Mesodermal cell (in vitro differentiated cells): ENCODE results near the gene TMED10.
A peak's percentile ranks its signal among the peaks of the same experiment; 100 is the strongest.
"Not testable (repeated sequence)": the region's sequence is repeated elsewhere in the genome, so short reads cannot be mapped to it uniquely, and the experiment has no call there.

ENCODE experiments used
- H3K27ac ChIP-seq: 2 replicates; pipeline ENCODE4 v1.7.0; 2013; ENCODE audit warnings: mild to moderate bottlenecking, low read depth, low read length, moderate library complexity; ENCODE audit not compliant: severe bottlenecking
- H3K36me3 ChIP-seq: 2 replicates; pipeline ENCODE4 v1.7.1; 2013; ENCODE audit warnings: mild to moderate bottlenecking, low read length, moderate library complexity; ENCODE audit not compliant: control insufficient read depth, insufficient read depth
- H3K4me1 ChIP-seq: one replicate; pipeline ENCODE4 v1.7.1; 2013; ENCODE audit warnings: mild to moderate bottlenecking, low read length; ENCODE audit not compliant: insufficient read depth, control insufficient read depth, poor library complexity, severe bottlenecking
- H3K4me3 ChIP-seq: 2 replicates; pipeline ENCODE4 v1.7.0; 2013; ENCODE audit warnings: low read length, control low read depth, mild to moderate bottlenecking; ENCODE audit not compliant: insufficient read depth, poor library complexity, severe bottlenecking; ENCODE audit errors: extremely low read depth
- H3K9me3 ChIP-seq: 2 replicates; pipeline ENCODE4 v1.7.1; 2013; ENCODE audit warnings: mild to moderate bottlenecking, low read length, moderate library complexity; ENCODE audit not compliant: control insufficient read depth
- WGBS, 2 experiments: methylation state at CpG; one replicate each; pipeline ENCODE4 v1.1.5; 2013; ENCODE audit warnings: missing lambda C conversion rate in 2 of 2; ENCODE audit not compliant: insufficient coverage in 2 of 2; 5-methylcytosine and 5-hydroxymethylcytosine counted together

Gene TMED10

GRCh38 chr14:75182163-75182562, 5.8 kb upstream of the TMED10 start:
- not testable (repeated sequence) for H3K36me3 ChIP-seq, H3K27ac ChIP-seq, H3K9me3 ChIP-seq, H3K4me3 ChIP-seq, H3K4me1 ChIP-seq
- 65 to 74% methylated on average over 7 to 8 of the region's 11 CpGs for WGBS, 2 experiments

- H3K4me3 ChIP-seq = no peak overlapping the region
- no peaks in the 10 kb centered on the region for H3K36me3 ChIP-seq
- no peaks in the 10 kb centered on the region for H3K9me3 ChIP-seq
- peaks cover 6% of the 10 kb centered on the region for H3K4me1 ChIP-seq
- H3K27ac ChIP-seq = no peak overlapping the region
- WGBS, 2 experiments = 100% methylated on average over 1 of the region's 1 CpG; no CpG with 5 or more reads in 1 of the 2 experiments
Observed at GRCh38 chr14:75181293-75182062, 5.1 kb upstream of the TMED10 start.

- Histone ChIP-seq H3K36me3 (peaks cover 6% of the 10 kb centered on the region), H3K4me1 (no peaks in the 10 kb centered on the region), H3K27ac (peak overlapping the region; percentile 96), H3K4me3 (peak overlapping the region; percentile 67), H3K9me3 (no peaks in the 10 kb centered on the region)
- WGBS, 2 experiments = 1 to 4% methylated on average over 9 of the region's 10 CpGs
Observed at GRCh38 chr14:75175677-75176141, 703 bp downstream of the TMED10 start.

- no peaks in the 10 kb centered on the region for H3K9me3 ChIP-seq
- peaks cover 6% of the 10 kb centered on the region for H3K36me3 ChIP-seq
- peaks cover 2% of the 10 kb centered on the region for H3K4me1 ChIP-seq
- no peak overlapping the region for H3K27ac ChIP-seq
- H3K4me3 ChIP-seq = no peak overlapping the region
- WGBS, 2 experiments = 83 to 91% methylated on average over 2 of the region's 2 CpGs
Observed at GRCh38 chr14:75174066-75174465, 2.3 kb downstream of the TMED10 start.

GRCh38 chr14:75170772-75171171, 5.6 kb downstream of the TMED10 start:
- Histone ChIP-seq H3K9me3 (no peaks in the 10 kb centered on the region), H3K27ac (no peak overlapping the region), H3K4me1 (peaks cover 8% of the 10 kb centered on the region), H3K36me3 (peaks cover 6% of the 10 kb centered on the region), H3K4me3 (no peak overlapping the region)
- WGBS, 2 experiments = 85 to 100% methylated on average over 1 of the region's 4 CpGs

GRCh38 chr14:75168586-75169335, 7.7 kb downstream of the TMED10 start:
- Histone ChIP-seq H3K27ac (no peak overlapping the region), H3K4me3 (no peak overlapping the region), H3K36me3 (peaks cover 5% of the 10 kb centered on the region), H3K4me1 (peaks cover 8% of the 10 kb centered on the region), H3K9me3 (no peaks in the 10 kb centered on the region)
- 100% methylated on average over 1 of the region's 3 CpGs for WGBS, 2 experiments

- 100% methylated on average over 1 of the region's 2 CpGs for WGBS, 2 experiments
- peaks cover 5% of the 10 kb centered on the region for H3K36me3 ChIP-seq
- H3K9me3 ChIP-seq = no peaks in the 10 kb centered on the region
Observed at GRCh38 chr14:75167325-75167724, 9.1 kb downstream of the TMED10 start.

GRCh38 chr14:75165586-75166391, 10.6 kb downstream of the TMED10 start:
- Histone ChIP-seq H3K36me3 (peaks cover 11% of the 10 kb centered on the region), H3K9me3 (no peaks in the 10 kb centered on the region), H3K4me3 (no peak overlapping the region), H3K4me1 (peaks cover 8% of the 10 kb centered on the region), H3K27ac (peak overlapping the region; percentile 38)
- 67 to 82% methylated on average over 6 to 7 of the region's 8 CpGs for WGBS, 2 experiments

More at GRCh38 chr14:75167325-75167724, 9.1 kb downstream of the TMED10 start:
- H3K27ac ChIP-seq = no peak overlapping the region
- no peak overlapping the region for H3K4me3 ChIP-seq
- H3K4me1 ChIP-seq = peaks cover 8% of the 10 kb centered on the region

- Histone ChIP-seq H3K4me3 (no peak overlapping the region), H3K4me1 (peaks cover 8% of the 10 kb centered on the region), H3K27ac (no peak overlapping the region), H3K9me3 (no peaks in the 10 kb centered on the region), H3K36me3 (peaks cover 15% of the 10 kb centered on the region)
- no CpG with 5 or more reads among the region's 1 CpG for WGBS, 2 experiments
Observed at GRCh38 chr14:75164809-75165208, 11.6 kb downstream of the TMED10 start.

- peaks cover 3% of the 10 kb centered on the region for H3K4me1 ChIP-seq
- peaks cover 25% of the 10 kb centered on the region for H3K36me3 ChIP-seq
- WGBS, 2 experiments = 100% methylated on average over 1 of the region's 2 CpGs; no CpG with 5 or more reads in 1 of the 2 experiments
- H3K4me3 ChIP-seq = no peak overlapping the region
- H3K27ac ChIP-seq = no peak overlapping the region
- no peaks in the 10 kb centered on the region for H3K9me3 ChIP-seq
Observed at GRCh38 chr14:75163677-75164076, 12.7 kb downstream of the TMED10 start.
